ENCODE data around the gene SERGEF.

The SERGEF gene

GRCh38 chr11:17771841-17772401, 240.9 kb downstream of the SERGEF start:
- no peak for DNase-seq (ENCODE audit: low read depth in 3 of 3)

GRCh38 chr11:17771415-17771814, 241.4 kb downstream of the SERGEF start:
- DNase-seq (ENCODE audit: low read depth in 3 of 3) = no peak

GRCh38 chr11:17770917-17771316, 241.9 kb downstream of the SERGEF start:
- DNase-seq (ENCODE audit: low read depth in 3 of 3) = no peak

GRCh38 chr11:17770048-17770652, 242.7 kb downstream of the SERGEF start:
- no peak for DNase-seq (ENCODE audit: low read depth in 3 of 3)

GRCh38 chr11:17769218-17769617, 243.6 kb downstream of the SERGEF start:
- no peak for DNase-seq (ENCODE audit: low read depth in 3 of 3)

GRCh38 chr11:17768547-17768946, 244.3 kb downstream of the SERGEF start:
- DNase-seq (ENCODE audit: low read depth in 3 of 3) = no peak

- no peak for DNase-seq (ENCODE audit: low read depth in 3 of 3)
These were observed 244.9 kb downstream of the SERGEF start for GRCh38 chr11:17767914-17768313.

- DNase-seq (ENCODE audit: low read depth in 3 of 3) = no peak
These were observed 245.5 kb downstream of the SERGEF start for GRCh38 chr11:17767301-17767885.

- no peak for DNase-seq (ENCODE audit: low read depth in 3 of 3)
These were observed 246.3 kb downstream of the SERGEF start for GRCh38 chr11:17766590-17766989.

- DNase-seq (ENCODE audit: low read depth in 3 of 3) = no peak
These were observed 246.8 kb downstream of the SERGEF start for GRCh38 chr11:17766073-17766359.

GRCh38 chr11:17765356-17766072, 247.3 kb downstream of the SERGEF start:
- DNase-seq (ENCODE audit: low read depth in 3 of 3) = no peak

GRCh38 chr11:17764446-17765218, 248.2 kb downstream of the SERGEF start:
- DNase-seq (ENCODE audit: low read depth in 3 of 3) = no peak

GRCh38 chr11:17763703-17764102, 249.1 kb downstream of the SERGEF start:
- DNase-seq (ENCODE audit: low read depth in 3 of 3) = no peak

GRCh38 chr11:17763244-17763643, 249.6 kb downstream of the SERGEF start:
- DNase-seq (ENCODE audit: low read depth in 3 of 3) = no peak

- no peak for DNase-seq (ENCODE audit: low read depth in 3 of 3)
These were observed 250.4 kb downstream of the SERGEF start for GRCh38 chr11:17762309-17762974.

GRCh38 chr11:17760102-17761029, 252.5 kb downstream of the SERGEF start:
- no peak for DNase-seq (ENCODE audit: low read depth in 3 of 3)

GRCh38 chr11:17755891-17756290, 257.0 kb downstream of the SERGEF start:
- no peak for DNase-seq (ENCODE audit: low read depth in 3 of 3)

GRCh38 chr11:17753641-17754040, 259.2 kb downstream of the SERGEF start:
- DNase-seq (ENCODE audit: low read depth in 3 of 3) = no peak

- no peak for DNase-seq (ENCODE audit: low read depth in 3 of 3)
These were observed 259.7 kb downstream of the SERGEF start for GRCh38 chr11:17753153-17753552.

GRCh38 chr11:17752144-17752543, 260.7 kb downstream of the SERGEF start:
- no peak for DNase-seq (ENCODE audit: low read depth in 3 of 3)

GRCh38 chr11:17751558-17751957, 261.3 kb downstream of the SERGEF start:
- DNase-seq (ENCODE audit: low read depth in 3 of 3) = no peak
